GM10266 (cell line): ENCODE measurements around the gene PLOD2.

Experiments used
- DNase-seq: peaks from one replicate; pipeline ENCODE4 v3.0.0; 2012; ENCODE audit errors: extremely low spot score
- CTCF ChIP-seq: IDR thresholded peaks from 2 replicates; pipeline ENCODE4 v1.5.1; 2012; ENCODE audit warnings: mild to moderate bottlenecking, low read depth; ENCODE audit not compliant: control insufficient read depth, insufficient read depth; ENCODE audit errors: missing control alignments

PLOD2 gene

GRCh38 chr3:146101538-146101937 is 59.4 kb downstream of the PLOD2 start:
- TF ChIP-seq CTCF = no peak

GRCh38 chr3:146100825-146101444 is 60.0 kb downstream of the PLOD2 start:
- DNase-seq = no peak
- no peak for TF ChIP-seq CTCF

More at GRCh38 chr3:146101538-146101937, 59.4 kb downstream of the PLOD2 start:
- DNase-seq = no peak

GRCh38 chr3:146100180-146100579 is 60.8 kb downstream of the PLOD2 start:
- no peak for DNase-seq
- TF ChIP-seq CTCF = no peak

- DNase-seq = no peak
- no peak for TF ChIP-seq CTCF
Measured at GRCh38 chr3:146099316-146099715, 61.7 kb downstream of the PLOD2 start.

GRCh38 chr3:146093896-146094295 is 67.1 kb downstream of the PLOD2 start:
- no peak for DNase-seq
- TF ChIP-seq CTCF = no peak

- no peak for TF ChIP-seq CTCF
- no peak for DNase-seq
Measured at GRCh38 chr3:146092230-146092629, 68.8 kb downstream of the PLOD2 start.

GRCh38 chr3:146091397-146091796 is 69.6 kb downstream of the PLOD2 start:
- no peak for DNase-seq
- no peak for TF ChIP-seq CTCF
